Left lobe of liver (tissue), 2 donors: ENCODE data around the gene MISP3. TPM values are rescaled to one million over a fixed set of nuclear protein-coding genes. Genes with fewer than 3 reads are reported as not detected.

ENCODE experiments used
- ATAC-seq: fragments of 200-7000 bp; cut with Tn5 transposase; one replicate; pipeline ENCODE4 v1.9.1; 2020; ENCODE audit warnings: mild to moderate bottlenecking, moderate library complexity
- DNase-seq: peaks from one replicate; pipeline ENCODE4 v3.0.0-alpha.2; 2020; ENCODE audit warnings: low spot score
- total RNA-seq: library from RNA; stranded (reverse); gene quantifications from one replicate; pipeline ENCODE4 v1.2.1, GENCODE V29; 2021
- donor health status: DM: no; HTN: no; CAD: no; lungs with moderate emphysema.
- donor health status: DM: no; HTN: yes; CAD: no.

The MISP3 gene
- total RNA-seq, 1 donor from 2014 or later = 15.2 TPM

GRCh38 chr19:14053032-14053431, 19.6 kb upstream of the MISP3 start:
- no peak for ATAC-seq
- DNase-seq = no peak

DNA sequence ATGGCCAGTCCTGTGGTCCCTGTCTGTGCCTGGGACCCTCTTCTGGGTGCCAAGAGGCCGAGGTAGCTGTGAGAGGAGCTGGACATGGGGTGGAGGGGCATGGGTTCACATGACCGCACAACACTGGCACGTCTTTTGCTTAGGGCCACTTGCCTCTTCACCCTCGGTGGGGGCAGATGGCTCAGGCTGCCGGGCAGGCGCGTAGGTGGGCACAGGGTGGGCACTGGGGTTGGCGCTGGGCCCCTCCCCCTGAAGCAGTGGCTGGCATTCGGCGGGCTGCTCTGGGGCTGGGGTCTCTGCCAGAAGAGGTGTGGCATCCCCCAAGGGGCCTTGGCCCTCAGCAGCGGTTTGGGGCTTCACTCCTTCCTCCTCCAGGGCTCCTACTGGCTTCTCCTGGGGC, 19.1 kb upstream of the MISP3 start:
- DNase-seq (no peak), ATAC-seq (no peak)

GRCh38 chr19:14054099-14054498, 18.5 kb upstream of the MISP3 start:
- DNase-seq (no peak), ATAC-seq (no peak)

GRCh38 chr19:14054721-14055120, 17.9 kb upstream of the MISP3 start:
- ATAC-seq = no peak
- DNase-seq = no peak

- ATAC-seq = no peak
- no peak for DNase-seq
Measured at GRCh38 chr19:14055396-14055795, 17.2 kb upstream of the MISP3 start.

- DNase-seq (no peak), ATAC-seq (no peak)
Measured at GRCh38 chr19:14056069-14056666, 16.4 kb upstream of the MISP3 start.

DNA sequence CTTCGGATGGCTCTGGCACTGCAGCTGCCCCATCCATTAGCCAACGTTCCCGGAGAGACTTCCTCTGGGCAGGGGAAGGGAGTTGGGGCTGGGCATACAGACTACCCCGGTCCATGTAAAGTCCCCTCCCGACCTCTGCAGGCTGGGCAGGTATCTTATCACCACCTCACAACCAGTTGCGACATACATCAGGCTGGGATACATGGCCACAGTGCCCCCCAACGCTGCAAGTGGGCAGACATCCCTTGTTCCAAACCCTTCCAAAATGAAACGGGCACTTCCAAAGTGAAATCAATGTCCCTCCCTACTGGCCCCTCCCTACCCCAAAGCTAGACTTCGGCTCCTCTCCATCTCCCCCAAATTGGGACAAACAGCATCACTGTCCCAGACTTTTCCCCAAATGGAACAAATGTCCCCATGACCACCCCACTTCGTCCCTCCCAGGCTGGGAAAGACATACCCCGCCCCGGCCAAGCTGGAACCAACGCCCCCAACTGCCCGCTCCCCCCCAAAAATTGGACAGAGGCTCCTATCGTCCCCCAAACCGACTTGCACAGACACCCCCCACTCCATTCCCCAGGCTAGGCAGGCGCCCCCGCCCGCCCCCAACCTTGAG, 15.7 kb upstream of the MISP3 start:
- no peak for DNase-seq
- ATAC-seq = no peak

GRCh38 chr19:14058182-14059092, 14.1 kb upstream of the MISP3 start:
- DNase-seq (no peak), ATAC-seq (no peak)

DNA sequence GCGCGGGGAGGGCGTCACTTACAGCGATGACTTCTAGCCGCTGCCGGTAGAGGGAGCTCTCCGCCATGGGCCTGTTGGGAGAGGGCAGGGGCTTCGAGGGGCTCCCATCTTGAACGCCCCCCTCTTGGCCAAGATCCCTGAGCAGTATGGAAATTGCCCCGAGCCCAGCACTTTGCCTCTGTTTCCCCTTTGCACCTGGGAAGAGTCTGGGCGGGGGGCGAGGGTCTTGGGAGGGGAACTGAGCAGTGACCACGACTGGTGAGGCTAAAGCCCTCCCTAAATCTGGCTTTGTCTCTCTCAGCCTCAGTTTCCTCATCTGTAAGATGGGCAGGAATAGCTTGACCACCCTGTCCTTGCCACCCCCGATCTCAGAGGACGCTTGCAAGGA, 13.5 kb upstream of the MISP3 start:
- ATAC-seq (no peak), DNase-seq (no peak)

- peak; percentile 66 for ATAC-seq
- peak; percentile 90 for DNase-seq
Measured at GRCh38 chr19:14059652-14060155, 12.9 kb upstream of the MISP3 start.

DNA sequence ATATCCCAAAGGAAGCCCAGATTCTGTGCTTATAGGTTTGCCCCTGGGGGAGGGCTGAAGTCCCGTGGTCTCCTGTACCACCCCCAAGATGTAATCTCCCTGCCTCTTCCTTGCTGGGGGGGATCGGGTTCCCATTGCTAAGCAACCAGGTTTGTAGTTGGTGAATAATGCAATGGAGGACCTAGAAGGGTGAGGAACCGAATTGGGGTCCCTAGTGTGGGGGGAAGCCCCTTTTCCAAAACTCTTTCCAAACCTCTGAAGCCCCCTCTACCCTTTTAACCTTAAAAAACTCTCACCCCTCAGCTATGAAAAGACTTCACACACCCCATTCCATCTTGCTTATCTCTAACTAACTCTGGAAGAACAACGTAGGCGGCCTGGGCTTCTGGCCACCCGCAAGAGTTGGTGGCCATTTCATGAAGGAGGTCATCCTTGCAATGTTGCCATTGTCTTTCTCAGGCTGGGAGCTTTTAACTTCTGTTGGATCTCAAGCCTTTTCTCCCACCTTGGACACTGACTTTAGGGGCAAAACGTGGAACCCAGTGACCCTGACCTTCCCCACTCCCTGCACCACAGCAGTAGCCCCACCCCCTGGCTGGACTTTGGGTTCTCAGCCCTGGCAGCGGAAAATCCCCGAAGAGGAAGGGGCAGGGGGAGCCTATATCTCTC, 11.4 kb upstream of the MISP3 start:
- ATAC-seq = peak; percentile 77
- DNase-seq = peak; percentile 86

DNA sequence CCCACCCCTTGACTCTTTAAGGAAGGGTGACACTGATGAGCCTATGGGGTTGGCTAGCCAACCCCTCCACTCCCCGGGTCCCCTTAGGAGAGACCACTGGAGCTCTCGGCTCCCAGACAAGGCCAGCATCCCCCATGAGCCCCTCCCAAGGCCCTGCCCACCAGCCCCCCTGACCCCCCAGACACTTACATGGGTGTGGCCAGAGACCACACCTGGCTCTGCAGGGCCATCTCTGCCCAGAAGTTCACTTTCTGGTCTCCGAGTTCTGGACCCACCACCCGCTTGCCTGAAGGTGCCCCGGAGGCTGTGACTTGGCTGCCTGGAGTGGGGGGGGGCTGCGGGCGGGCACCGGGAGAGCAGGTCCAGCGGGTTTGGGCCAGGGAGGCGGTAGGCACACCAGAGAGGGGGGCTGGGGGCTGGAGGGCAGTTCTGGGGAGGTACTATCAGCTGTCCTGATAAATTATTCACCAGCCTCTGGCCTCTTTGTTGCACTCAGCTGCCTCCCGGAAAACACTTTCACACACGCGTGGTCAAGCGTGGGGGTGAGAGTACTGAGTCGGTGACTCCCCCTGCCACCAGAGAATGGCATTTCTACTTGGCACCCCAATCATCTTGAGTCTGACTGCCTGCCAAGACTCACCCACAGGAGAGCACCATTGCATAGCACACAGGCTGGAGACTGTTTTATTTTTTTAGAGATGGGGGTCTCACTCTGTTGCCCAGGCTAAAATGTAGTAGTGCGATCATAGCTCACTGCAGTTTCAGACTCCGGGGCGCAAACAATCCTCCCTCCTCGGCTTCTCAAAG, 10.6 kb upstream of the MISP3 start, which contains the start of gene PALM3:
PALM3 (minus strand) TSS at position 326 of the 807 bp plus-strand sequence; CDS start at position 230, 96 bp downstream.
- ATAC-seq (peak; percentile 86), DNase-seq (peak; percentile 90)

DNA sequence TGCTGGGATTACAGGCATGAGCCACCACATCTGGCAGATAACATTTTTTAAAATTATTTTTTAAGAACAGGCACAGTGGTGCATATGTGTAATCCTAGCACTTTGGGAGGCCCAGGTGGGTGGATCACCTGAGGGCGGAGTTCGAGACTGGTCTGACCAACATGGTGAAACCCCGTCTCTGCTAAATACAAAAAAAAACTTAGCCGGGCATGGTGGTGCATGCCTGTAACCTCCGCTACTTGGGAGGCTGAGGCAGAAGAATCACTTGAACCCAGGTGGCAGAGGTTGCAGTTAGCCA, 10.1 kb upstream of the MISP3 start:
- DNase-seq (no peak), ATAC-seq (no peak)

DNA sequence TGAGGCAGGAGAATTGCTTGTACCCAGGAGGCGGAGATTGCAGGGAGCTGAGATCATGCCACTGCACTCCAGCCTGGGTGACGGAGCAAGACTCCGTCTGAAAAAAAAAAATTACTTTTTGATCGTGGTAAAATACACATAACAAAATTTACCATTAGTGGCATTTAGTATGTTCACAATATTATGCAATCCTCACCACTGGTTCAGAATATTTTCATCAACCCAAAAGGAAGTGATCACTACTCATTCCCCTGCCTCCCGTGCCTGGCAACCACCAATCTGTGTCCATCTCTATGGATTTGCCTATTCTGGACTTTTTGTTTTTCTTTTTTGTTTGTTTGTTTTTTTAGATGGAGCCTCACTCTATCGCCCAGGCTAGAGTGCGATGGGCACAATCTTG, 9.5 kb upstream of the MISP3 start:
- ATAC-seq = no peak
- DNase-seq = no peak

GRCh38 chr19:14066134-14066533, 6.5 kb upstream of the MISP3 start:
- no peak for ATAC-seq
- no peak for DNase-seq

DNA sequence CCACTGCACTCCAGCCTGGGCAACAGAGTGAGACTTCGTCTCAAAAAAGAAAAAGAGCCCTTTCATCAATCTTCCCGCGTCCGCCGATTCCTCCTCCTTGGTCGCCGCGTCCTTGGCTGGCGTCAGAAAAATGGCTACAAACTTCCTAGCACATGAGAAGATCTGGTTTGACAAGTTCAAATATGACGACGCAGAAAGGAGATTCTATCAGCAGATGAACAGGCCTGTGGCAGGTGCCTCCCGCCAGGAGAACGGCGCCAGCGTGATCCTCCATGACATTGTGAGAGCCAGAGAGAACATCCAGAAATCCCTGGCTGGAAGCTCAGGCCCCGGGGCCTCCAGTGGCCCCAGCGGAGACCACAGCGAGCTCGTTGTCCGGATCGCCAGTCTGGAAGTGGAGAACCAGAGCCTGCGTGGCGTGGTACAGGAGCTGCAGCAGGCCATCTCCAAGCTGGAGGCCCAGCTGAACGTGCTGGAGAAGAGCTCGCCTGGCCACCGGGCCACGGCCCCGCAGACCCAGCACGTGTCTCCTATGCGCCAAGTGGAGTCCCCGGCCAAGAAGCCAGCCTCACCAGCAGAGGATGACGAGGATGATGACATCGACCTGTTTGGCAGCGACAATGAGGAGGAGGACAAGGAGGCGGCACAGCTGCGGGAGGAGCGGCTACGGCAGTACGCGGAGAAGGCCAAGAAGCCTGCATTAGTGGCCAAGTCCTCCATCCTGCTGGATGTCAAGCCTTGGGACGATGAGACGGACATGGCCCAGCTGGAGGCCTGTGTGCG, 2.1 kb upstream of the MISP3 start:
- no peak for ATAC-seq
- no peak for DNase-seq

- ATAC-seq (peak; percentile 65), DNase-seq (peak; percentile 81)
Measured at GRCh38 chr19:14073261-14073924, 807 bp downstream of the MISP3 start.

DNA sequence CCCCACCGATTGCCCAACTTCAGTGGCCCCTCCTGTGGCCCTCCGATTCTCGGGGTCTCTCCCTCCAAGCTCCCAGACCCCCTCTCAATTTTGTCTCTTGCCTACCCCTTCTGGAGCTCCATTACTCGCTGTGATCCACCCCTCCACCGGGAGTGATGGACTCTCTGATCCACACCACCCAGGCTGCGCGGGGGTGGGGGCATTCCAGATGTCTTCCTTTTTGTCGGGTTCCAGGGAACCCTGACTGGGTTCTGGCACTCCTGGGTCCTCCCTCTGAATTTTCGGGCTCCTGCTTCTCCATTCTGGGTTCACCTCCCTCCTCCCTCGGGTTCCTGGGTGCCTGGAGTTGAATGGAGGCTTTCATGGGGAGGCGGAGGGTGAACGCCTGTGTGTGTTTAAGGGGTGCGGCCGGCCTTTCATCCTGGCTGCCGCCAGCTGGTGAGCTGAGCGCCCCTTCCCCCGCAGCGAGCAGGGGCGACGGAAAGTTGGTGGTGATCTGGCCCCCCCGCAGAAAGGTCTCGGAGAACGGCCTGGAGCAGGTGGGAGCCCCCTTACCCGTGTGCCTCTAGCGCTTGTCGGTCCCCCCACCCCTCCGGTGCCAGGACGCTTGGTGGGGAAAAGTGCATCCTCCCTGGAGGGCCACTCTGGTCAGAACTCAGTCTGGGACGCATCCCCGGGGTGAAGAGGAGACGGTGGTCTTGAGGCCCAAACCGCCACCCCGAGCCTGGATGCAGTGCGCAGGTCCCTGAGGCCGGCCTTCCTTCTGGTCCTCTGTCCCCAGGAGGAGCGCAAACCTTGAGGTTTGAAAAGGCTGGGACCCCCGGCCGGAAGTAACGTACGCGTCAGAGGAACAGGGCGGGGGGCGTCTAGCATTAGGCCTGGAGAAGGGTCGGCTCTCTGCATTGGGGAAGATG, 1.6 kb downstream of the MISP3 start:
- no peak for ATAC-seq

More for the DNA sequence above, 1.6 kb downstream of the MISP3 start:
- DNase-seq = no peak
